ENCODE data around the gene SETBP1. TPM values are rescaled to one million over a fixed set of nuclear protein-coding genes. Genes with fewer than 3 reads are reported as not detected.

Gene SETBP1

GRCh38 chr18:45116116-45116515 is 435.4 kb downstream of the SETBP1 start:
- Histone ChIP-seq H3K27ac (replicated peaks; ENCODE audit: low read length) (no peak overlapping the region), H3K9ac (ENCODE audit: low read depth, low read length, poor library complexity) (no peak overlapping the region), H3K4ac (ENCODE audit: low read length) (no peak overlapping the region), H2AK5ac (ENCODE audit: low read depth, low read length) (no peak overlapping the region), H3K4me3 (ENCODE audit: low read length in 2 of 2) (no peak overlapping the region), H3K36me3 (replicated peaks in 1 of 2; ENCODE audit: control insufficient read depth in 2 of 2, insufficient read depth in 2 of 2, low read length in 2 of 2) (no peaks in the 10 kb centered on the region), H4K8ac (ENCODE audit: low read depth, low read length) (no peak overlapping the region), H3K27me3 (ENCODE audit: control insufficient read depth in 3 of 3, insufficient read depth in 3 of 3, low read depth in 1 of 3, low read length in 3 of 3) (no peaks in the 10 kb centered on the region), H2AFZ (ENCODE audit: low read length) (no peak overlapping the region), H3K23ac (ENCODE audit: low read depth, low read length, poor library complexity) (no peak overlapping the region), H4K91ac (ENCODE audit: low read depth, low read length, poor library complexity) (no peak overlapping the region), H2BK5ac (ENCODE audit: low read length) (no peak overlapping the region), H2BK120ac (ENCODE audit: low read depth, low read length) (no peak overlapping the region), H3K4me2 (ENCODE audit: insufficient read depth, low read length, poor library complexity, severe bottlenecking) (no peak overlapping the region), H3K14ac (ENCODE audit: low read length) (no peak overlapping the region), H3K4me1 (ENCODE audit: control insufficient read depth in 2 of 2, insufficient read depth in 1 of 2, low read depth in 1 of 2, low read length in 2 of 2) (no peaks in the 10 kb centered on the region), H3K18ac (ENCODE audit: low read length) (no peak overlapping the region), H3K79me1 (ENCODE audit: low read depth, low read length) (no peaks in the 10 kb centered on the region), H2BK15ac (ENCODE audit: low read length) (no peak overlapping the region), H2BK12ac (ENCODE audit: low read length) (no peak overlapping the region), H3K9me3 (replicated peaks in 1 of 2; ENCODE audit: control insufficient read depth in 2 of 2, insufficient read depth in 1 of 2, low read depth in 1 of 2, low read length in 2 of 2) (no peaks in the 10 kb centered on the region)
- no CpG with 5 or more reads among the region's 4 CpGs for WGBS, 2 donors (ENCODE audit: extremely low coverage in 2 of 2, insufficient read length in 2 of 2, insufficient replicate concordance in 1 of 2)
- DNase-seq (ENCODE audit: low spot score) = no peak

Small RNAs within 50 kb of the gene (small RNA-seq; reads per million reads assigned to genes)
- gene MIR4319 (ENCODE audit: insufficient read depth) = not detected

Data from neuronal stem cell (in vitro differentiated cells).